HepG2 (cell line): ENCODE results near the gene SOX12. TPM values are rescaled to one million over a fixed set of nuclear protein-coding genes. Genes with fewer than 3 reads are reported as not detected.

ENCODE experiments used
- ATAC-seq: fragments of 200-7000 bp; cut with Tn5 transposase; 3 replicates; pipeline ENCODE4 v1.9.1; 2020; ENCODE audit warnings: mild to moderate bottlenecking, moderate library complexity
- BruUV-seq: library from RNA; stranded (reverse); fragments of 400-500 nt; replicated peaks from 2 replicates; lab custom pipeline; 2021; lab: Mats Ljungman, UMichigan
- CTCF ChIA-PET: fragments of 300-600 bp; formaldehyde crosslinking; extraction: SDS; loops from one replicate; lab custom pipeline; 2021; ENCODE audit warnings: low total read pairs, inconsistent platforms, low intra/inter-chr PET ratio; lab: Yijun Ruan, JAX
- POLR2A ChIA-PET: fragments of 350-600 bp; sonication (Branson Sonifier 250); formaldehyde crosslinking; loops from one replicate; lab custom pipeline; 2020; ENCODE audit warnings: antibody characterized with exemption, inconsistent platforms; lab: Yijun Ruan, JAX
- DNase-seq: peaks from one replicate; pipeline ENCODE4 v3.0.0-alpha.2; 2015; ENCODE audit warnings: low spot score
- FAIRE-seq: peaks from 3 replicates; lab custom pipeline; 2011; peaks lifted over from hg19 to GRCh38; lab: Jason Lieb, UNC
- H2AFZ ChIP-seq: one replicate; pipeline ENCODE4 v1.6.1; 2011; ENCODE audit warnings: low read length, inconsistent platforms
- H3K27ac ChIP-seq: fragments of 300-600 bp; 3 replicates; pipeline ENCODE4 v1.8.0; 2011; ENCODE audit warnings: mixed run types, mild to moderate bottlenecking, mixed read lengths, low read length, inconsistent platforms; ENCODE audit not compliant: insufficient read depth; ENCODE audit errors: extremely low read length
- H3K27me3 ChIP-seq, 2 experiments: fragments of 200-600 bp in 1 of 2; 2 replicates in 1 of 2; 3 replicates in 1 of 2; pipeline versions ENCODE4 v1.6.0 to v1.8.0; 2011; ENCODE audit warnings: low read length in 2 of 2, mild to moderate bottlenecking in 2 of 2, moderate library complexity in 2 of 2, inconsistent platforms in 1 of 2; ENCODE audit not compliant: insufficient read depth in 2 of 2, control insufficient read depth in 1 of 2
- H3K36me3 ChIP-seq, 2 experiments: fragments of 200-600 bp in 1 of 2; replicated peaks in 1 of 2; 2 replicates in 1 of 2; 3 replicates in 1 of 2; pipeline versions ENCODE4 v1.5.1 to v1.8.0; 2011; ENCODE audit warnings: low read length in 2 of 2, inconsistent platforms in 1 of 2; ENCODE audit not compliant: insufficient read depth in 2 of 2, control insufficient read depth in 1 of 2
- H3K4me1 ChIP-seq: 2 replicates; pipeline ENCODE4 v1.5.1; 2012; ENCODE audit warnings: low read length, inconsistent platforms; ENCODE audit not compliant: insufficient read depth
- H3K4me2 ChIP-seq: 2 replicates; pipeline ENCODE4 v1.6.0; 2011; ENCODE audit warnings: low read depth, low read length, inconsistent platforms
- H3K4me3 ChIP-seq, 3 experiments: fragments of 200-600 bp in 1 of 3; sonication (generic), shearing (Covaris generic) in 1 of 3; replicated peaks in 1 of 3; 2 replicates each; pipeline ENCODE4 v1.5.1; 2011 to 2016; ENCODE audit warnings: low read length in 3 of 3, inconsistent platforms in 2 of 3, low read depth in 2 of 3, mild to moderate bottlenecking in 2 of 3, control low read depth in 1 of 3, mixed read lengths in 1 of 3; ENCODE audit not compliant: insufficient read depth in 1 of 3
- H3K79me2 ChIP-seq: one replicate; pipeline ENCODE4 v1.6.1; 2011; ENCODE audit warnings: low read length, inconsistent platforms; ENCODE audit not compliant: insufficient read depth
- H3K9ac ChIP-seq: 2 replicates; pipeline ENCODE4 v1.6.0; 2011; ENCODE audit warnings: mild to moderate bottlenecking, low read depth, low read length, inconsistent platforms; ENCODE audit not compliant: insufficient read depth
- H3K9me3 ChIP-seq: 2 replicates; pipeline ENCODE4 v1.5.1; 2012; ENCODE audit warnings: mild to moderate bottlenecking, low read length
- H4K20me1 ChIP-seq: 2 replicates; pipeline ENCODE4 v1.6.0; 2011; ENCODE audit warnings: inconsistent platforms, mild to moderate bottlenecking, low read length, moderate library complexity; ENCODE audit not compliant: insufficient read depth
- CEBPB ChIP-seq: IDR thresholded peaks from 2 replicates; pipeline ENCODE4 v1.6.1; 2011; ENCODE audit warnings: low read depth, low read length, improper control_type of control experiment, borderline replicate concordance
- JARID2 ChIP-seq: sonication (generic); formaldehyde crosslinking; IDR thresholded peaks from 2 replicates; pipeline ENCODE4 v1.8.1; 2023; ENCODE audit warnings: missing genetic modification reagents, inconsistent platforms; ENCODE audit not compliant: insufficient replicate concordance
- JUNB ChIP-seq: sonication (generic); formaldehyde crosslinking; IDR thresholded peaks from 2 replicates; pipeline ENCODE4 v1.8.0; 2022; ENCODE audit warnings: missing genetic modification reagents, mild to moderate bottlenecking, borderline replicate concordance
- NFE2 ChIP-seq: sonication (generic); formaldehyde crosslinking; IDR thresholded peaks from 2 replicates; pipeline ENCODE4 v1.4.0; 2020; ENCODE audit warnings: missing genetic modification reagents
- NKX3-1 ChIP-seq: sonication (generic); formaldehyde crosslinking; IDR thresholded peaks from 2 replicates; pipeline ENCODE4 v1.5.0; 2020; ENCODE audit warnings: missing genetic modification reagents
- NR2F2 ChIP-seq: IDR thresholded peaks from 2 replicates; pipeline ENCODE4 v1.6.1; 2012; ENCODE audit warnings: low read depth, inconsistent platforms, borderline replicate concordance
- SMC3 ChIP-seq: IDR thresholded peaks from 2 replicates; pipeline ENCODE4 v1.6.1; 2011; ENCODE audit warnings: low read length, improper control_type of control experiment
- TCF7 ChIP-seq: sonication (generic); IDR thresholded peaks from 2 replicates; pipeline ENCODE4 v1.6.1; 2016; ENCODE audit warnings: antibody characterized with exemption, low read depth
- THAP8 ChIP-seq: sonication (generic); formaldehyde crosslinking; IDR thresholded peaks from 2 replicates; pipeline ENCODE4 v1.5.1; 2020; ENCODE audit warnings: missing genetic modification reagents, mild to moderate bottlenecking, borderline replicate concordance
- THRA ChIP-seq: sonication (generic); formaldehyde crosslinking; IDR thresholded peaks from 2 replicates; pipeline ENCODE4 v1.4.0; 2020; ENCODE audit warnings: missing genetic modification reagents, borderline replicate concordance
- TMF1 ChIP-seq: sonication (generic); formaldehyde crosslinking; IDR thresholded peaks from 2 replicates; pipeline ENCODE4 v1.8.1; 2022; ENCODE audit warnings: low read depth, missing genetic modification reagents
- ZNF253 ChIP-seq: sonication (generic); formaldehyde crosslinking; IDR thresholded peaks from 2 replicates; pipeline ENCODE4 v1.8.0; 2022; ENCODE audit warnings: mild to moderate bottlenecking, missing genetic modification reagents, borderline replicate concordance
- ZNF326 ChIP-seq: sonication (generic); formaldehyde crosslinking; IDR thresholded peaks from 2 replicates; pipeline ENCODE4 v1.4.0; 2020; ENCODE audit warnings: missing genetic modification reagents, borderline replicate concordance
- ZNF329 ChIP-seq: sonication (generic); formaldehyde crosslinking; IDR thresholded peaks from 2 replicates; pipeline ENCODE4 v1.9.0; 2021; ENCODE audit warnings: low read depth, mild to moderate bottlenecking, missing genetic modification reagents
- ZNF331 ChIP-seq: sonication (generic); formaldehyde crosslinking; IDR thresholded peaks from 2 replicates; pipeline ENCODE4 v1.4.0; 2020; ENCODE audit warnings: missing genetic modification reagents
- WGBS: methylation state at CpG from one replicate; pipeline ENCODE4 v1.1.6; 2017; ENCODE audit warnings: low lambda C conversion rate; 5-methylcytosine and 5-hydroxymethylcytosine counted together
- in situ Hi-C: cut with HindIII; loops from 2 replicates; pipeline ENCODE4 v1.10.0; 2017; ENCODE audit warnings: low pct_unique_long_range_greater_than_20kb; ENCODE audit not compliant: extremely low pct_ligation_motif_present
- intact Hi-C: fragments of 100-400 bp; cut with micrococcal nuclease; formaldehyde crosslinking; loops from one replicate; pipeline ENCODE4 v1.10.0; 2022; ENCODE audit not compliant: unreplicated experiment
- polyA plus RNA-seq, 8 experiments: library from polyadenylated mRNA; depleted of rRNA in 3 of 8; stranded (reverse) in 7 of 8; unstranded in 1 of 8; fragments of >200 nt; fragmentation: Illumina TruSeq in 4 of 8; extraction: Trizol in 4 of 8; gene quantifications; 2 replicates each; pipeline versions ENCODE4 v1.2.1 to v1.2.3, GENCODE V29; 2011 to 2016; ENCODE audit warnings: low read depth in 4 of 8, missing spikeins in 1 of 8, mixed read lengths in 1 of 8; ENCODE audit not compliant: insufficient read depth in 1 of 8
- total RNA-seq, 5 experiments: library from RNA; depleted of rRNA; stranded (reverse); fragments of >200 nt; fragmentation: Illumina TruSeq; extraction: Trizol; gene quantifications; 2 replicates each; pipeline ENCODE4 v1.2.3, GENCODE V29; 2016; ENCODE audit warnings: low read depth in 1 of 5
- TF ChIP-seq, protein P1 (sequence below): sonication (generic); formaldehyde crosslinking; IDR thresholded peaks from 2 replicates; pipeline ENCODE4 v1.5.1; 2020; ENCODE audit warnings: mild to moderate bottlenecking, missing genetic modification reagents, borderline replicate concordance
- TF ChIP-seq, protein P2 (sequence below): IDR thresholded peaks from 2 replicates; pipeline ENCODE4 v1.6.1; 2016; ENCODE audit warnings: low read depth

SOX12 gene
- total and polyA plus RNA-seq, 2 of the 13 experiments (the other 11 are each of a cell fraction or from before 2014, with no cell fraction given), result 10.0 to 18.7 TPM

DNA sequence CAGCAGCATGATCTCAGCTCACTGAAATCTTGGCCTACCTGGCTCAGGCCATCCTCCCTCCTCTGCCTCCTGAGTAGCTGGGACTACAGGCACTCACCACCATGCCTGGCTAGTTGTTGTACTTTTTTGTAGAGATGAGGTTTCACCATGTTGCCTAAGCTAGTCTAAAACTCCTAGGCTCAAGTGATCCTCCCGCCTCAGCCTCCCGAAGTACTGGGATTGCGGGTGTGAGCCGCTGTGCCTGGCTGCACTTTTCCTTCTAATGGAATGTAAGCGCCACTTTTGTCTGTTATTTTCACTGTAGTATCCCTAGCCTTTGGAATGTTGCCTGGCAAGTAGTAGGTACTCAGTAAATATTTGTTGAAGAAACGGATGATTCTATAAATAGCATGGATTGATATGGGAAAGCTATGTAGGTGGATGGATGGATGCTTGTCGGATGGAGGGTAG lies 44.8 kb downstream of the SOX12 start (continued):
- TF ChIP-seq, protein P1, sequence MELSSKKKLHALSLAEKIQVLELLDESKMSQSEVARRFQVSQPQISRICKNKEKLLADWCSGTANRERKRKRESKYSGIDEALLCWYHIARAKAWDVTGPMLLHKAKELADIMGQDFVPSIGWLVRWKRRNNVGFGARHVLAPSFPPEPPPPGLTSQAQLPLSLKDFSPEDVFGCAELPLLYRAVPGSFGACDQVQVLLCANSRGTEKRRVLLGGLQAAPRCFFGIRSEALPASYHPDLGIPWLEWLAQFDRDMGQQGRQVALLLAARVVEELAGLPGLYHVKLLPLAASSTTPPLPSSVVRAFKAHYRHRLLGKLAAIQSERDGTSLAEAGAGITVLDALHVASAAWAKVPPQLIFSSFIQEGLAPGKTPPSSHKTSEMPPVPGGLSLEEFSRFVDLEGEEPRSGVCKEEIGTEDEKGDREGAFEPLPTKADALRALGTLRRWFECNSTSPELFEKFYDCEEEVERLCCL, result no peak
- TF ChIP-seq ZNF331, result peak; percentile 44; the same call in 1 of the 2 replicates
- TF ChIP-seq SMC3, result no peak
- no peak for TF ChIP-seq JUNB (CRISPR knock-in tag)
- TF ChIP-seq CEBPB, result no peak
- TF ChIP-seq TMF1 (CRISPR knock-in tag), result 0 out of 2 replicates have a peak, but pooled peaks have one; percentile 6

- Histone ChIP-seq H3K79me2 (no peaks in the 10 kb centered on the region), H3K36me3 (no peaks in the 10 kb centered on the region), H4K20me1 (no peaks in the 10 kb centered on the region), H3K4me3 (peak overlapping the region; percentile 1 to 58 (median 5); a peak in 5 of 6 replicates), H3K27ac (peak overlapping the region; percentile 88), H3K4me2 (peak overlapping the region; percentile 76), H2AFZ (no peak overlapping the region), H3K4me1 (peaks cover 74% of the 10 kb centered on the region), H3K27me3 (no peaks in the 10 kb centered on the region), H3K9ac (peak overlapping the region; percentile 73), H3K9me3 (no peaks in the 10 kb centered on the region)
- intact Hi-C loops, result loop anchor here (1.0 to 2.0 kb wide), 3 partner anchors 9 to 32 kb away; partner anchors contain the start of gene TRIB3
- DNase-seq, result peak; percentile 63
- 2% methylated on average over 6 of the region's 7 CpGs for WGBS
- CTCF ChIA-PET, result interaction anchor here (2.4 kb wide), 1 partner anchor 9 kb away, joined by 6 read pairs; no protein-coding TSS in a partner anchor
- no peak for FAIRE-seq
- ATAC-seq, result peak; percentile 58
- POLR2A ChIA-PET, result interaction anchor here (0.9 to 25.4 kb wide), 21 partner anchors 10 to 274 kb away, joined by 3 to 1587 read pairs (median 7); partner anchors contain the start of genes CSNK2A1, NRSN2, RBCK1 and SOX12
- in situ Hi-C loops, result no loop called here
- BruUV-seq, result TSS peak; percentile 96
- TF ChIP-seq THRA (CRISPR knock-in tag), result peak; percentile 91; the same call in 1 of the 2 replicates
- peak; percentile 74; the same call in 1 of the 2 replicates for TF ChIP-seq ZNF253 (CRISPR knock-in tag)
- 0 out of 2 replicates have a peak, but pooled peaks have one; percentile 19 for TF ChIP-seq NR2F2
- TF ChIP-seq JARID2 (CRISPR knock-in tag), result peak; percentile 11
- TF ChIP-seq ZNF326 (CRISPR knock-in tag), result no peak
- TF ChIP-seq NFE2 (CRISPR knock-in tag), result peak; percentile 88; the same call in 1 of the 2 replicates
- no peak for TF ChIP-seq THAP8 (CRISPR knock-in tag)
- TF ChIP-seq, protein P2, sequence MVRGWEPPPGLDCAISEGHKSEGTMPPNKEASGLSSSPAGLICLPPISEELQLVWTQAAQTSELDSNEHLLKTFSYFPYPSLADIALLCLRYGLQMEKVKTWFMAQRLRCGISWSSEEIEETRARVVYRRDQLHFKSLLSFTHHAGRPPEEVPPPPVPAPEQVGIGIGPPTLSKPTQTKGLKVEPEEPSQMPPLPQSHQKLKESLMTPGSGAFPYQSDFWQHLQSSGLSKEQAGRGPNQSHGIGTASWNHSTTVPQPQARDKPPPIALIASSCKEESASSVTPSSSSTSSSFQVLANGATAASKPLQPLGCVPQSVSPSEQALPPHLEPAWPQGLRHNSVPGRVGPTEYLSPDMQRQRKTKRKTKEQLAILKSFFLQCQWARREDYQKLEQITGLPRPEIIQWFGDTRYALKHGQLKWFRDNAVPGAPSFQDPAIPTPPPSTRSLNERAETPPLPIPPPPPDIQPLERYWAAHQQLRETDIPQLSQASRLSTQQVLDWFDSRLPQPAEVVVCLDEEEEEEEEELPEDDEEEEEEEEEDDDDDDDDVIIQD, result no peak
- no peak for TF ChIP-seq TCF7
- 0 out of 2 replicates have a peak, but pooled peaks have one; percentile 24 for TF ChIP-seq ZNF329 (CRISPR knock-in tag)
- TF ChIP-seq NKX3-1 (CRISPR knock-in tag), result peak; percentile 11; the same call in 1 of the 2 replicates
Measured at GRCh38 chr20:370977-371754, 45.8 kb downstream of the SOX12 start.
